Astrocyte (in vitro differentiated cells and primary cell): ENCODE measurements around the gene EIF2D. TPM values are rescaled to one million over a fixed set of nuclear protein-coding genes. Genes with fewer than 3 reads are reported as not detected.

ENCODE experiments used
- DNase-seq: peaks from one replicate; pipeline ENCODE4 v3.0.0-alpha.2; 2010; ENCODE audit warnings: low read depth
- FAIRE-seq: peaks from 2 replicates; lab custom pipeline; 2011; peaks lifted over from hg19 to GRCh38; lab: Jason Lieb, UNC
- H2AFZ ChIP-seq: 2 replicates; pipeline ENCODE4 v1.6.0; 2012; ENCODE audit warnings: low read depth, low read length, inconsistent platforms
- H3K27ac ChIP-seq: 2 replicates; pipeline ENCODE4 v1.5.1; 2011; ENCODE audit warnings: low read depth, low read length, inconsistent platforms
- H3K27me3 ChIP-seq: 2 replicates; pipeline ENCODE4 v1.6.0; 2011; ENCODE audit warnings: low read length, inconsistent platforms; ENCODE audit not compliant: insufficient read depth
- H3K36me3 ChIP-seq: 2 replicates; pipeline ENCODE4 v1.5.1; 2011; ENCODE audit warnings: low read length, inconsistent platforms; ENCODE audit not compliant: insufficient read depth
- H3K4me1 ChIP-seq: 2 replicates; pipeline ENCODE4 v1.5.1; 2011; ENCODE audit warnings: low read length, inconsistent platforms; ENCODE audit not compliant: insufficient read depth
- H3K4me2 ChIP-seq: 2 replicates; pipeline ENCODE4 v1.6.0; 2012; ENCODE audit warnings: low read length, inconsistent platforms
- H3K4me3 ChIP-seq: 2 replicates; pipeline ENCODE4 v1.5.1; 2011; ENCODE audit warnings: low read depth, mild to moderate bottlenecking, low read length, inconsistent platforms; ENCODE audit not compliant: insufficient read depth
- H3K79me2 ChIP-seq: 2 replicates; pipeline ENCODE4 v1.6.0; 2012; ENCODE audit warnings: mild to moderate bottlenecking, low read length, inconsistent platforms; ENCODE audit not compliant: insufficient read depth
- H3K9ac ChIP-seq: 2 replicates; pipeline ENCODE4 v1.6.0; 2012; ENCODE audit warnings: mild to moderate bottlenecking, low read length, inconsistent platforms
- H3K9me3 ChIP-seq: 2 replicates; pipeline ENCODE4 v1.5.1; 2012; ENCODE audit warnings: low read depth, mild to moderate bottlenecking, low read length, inconsistent platforms; ENCODE audit not compliant: insufficient read depth
- H4K20me1 ChIP-seq: 2 replicates; pipeline ENCODE4 v1.6.0; 2012; ENCODE audit warnings: low read length, inconsistent platforms; ENCODE audit not compliant: insufficient read depth
- H3K27ac Mint-ChIP-seq: one replicate; pipeline ENCODE4 v1.8.0; 2021; ENCODE audit warnings: mild to moderate bottlenecking, mixed read lengths; ENCODE audit not compliant: unreplicated experiment
- H3K27me3 Mint-ChIP-seq: one replicate; pipeline ENCODE4 v1.8.0; 2021; ENCODE audit warnings: low read depth, mixed read lengths; ENCODE audit not compliant: unreplicated experiment
- H3K36me3 Mint-ChIP-seq: one replicate; pipeline ENCODE4 v1.8.0; 2021; ENCODE audit warnings: low read depth, mixed read lengths; ENCODE audit not compliant: unreplicated experiment
- H3K4me1 Mint-ChIP-seq: one replicate; pipeline ENCODE4 v1.8.0; 2021; ENCODE audit warnings: low read depth, mixed read lengths; ENCODE audit not compliant: unreplicated experiment
- H3K4me3 Mint-ChIP-seq: one replicate; pipeline ENCODE4 v1.8.0; 2021; ENCODE audit warnings: mild to moderate bottlenecking, moderate library complexity, mixed read lengths; ENCODE audit not compliant: unreplicated experiment
- H3K9me3 Mint-ChIP-seq: one replicate; pipeline ENCODE4 v1.8.0; 2021; ENCODE audit warnings: mild to moderate bottlenecking, mixed read lengths; ENCODE audit not compliant: unreplicated experiment
- EZH2 ChIP-seq: IDR thresholded peaks from 2 replicates; pipeline ENCODE4 v1.6.1; 2012; ENCODE audit warnings: mild to moderate bottlenecking, low read length, inconsistent platforms; ENCODE audit not compliant: insufficient read depth
- total RNA-seq: library from RNA; stranded (reverse); gene quantifications from 2 replicates; pipeline ENCODE4 v1.2.1, GENCODE V29; 2021
- TF ChIP-seq, protein P1 (sequence below): IDR thresholded peaks from 2 replicates; pipeline ENCODE4 v1.5.1; 2011; ENCODE audit warnings: low read depth, mild to moderate bottlenecking, inconsistent platforms, low read length, moderate library complexity; ENCODE audit not compliant: insufficient read depth

Gene EIF2D
- total RNA-seq, 1 donor from 2014 or later = 27.3 TPM

GRCh38 chr1:206651958-206652890, 40.0 kb upstream of the EIF2D start:
- FAIRE-seq (no peak), DNase-seq (no peak)
- Histone ChIP-seq H3K9me3 (no peaks in the 10 kb centered on the region), H3K4me1 (no peaks in the 10 kb centered on the region), H3K4me2 (no peak overlapping the region), H3K79me2 (no peaks in the 10 kb centered on the region), H3K9ac (no peak overlapping the region), H3K27me3 (no peaks in the 10 kb centered on the region), H4K20me1 (peaks cover 7% of the 10 kb centered on the region), H2AFZ (no peak overlapping the region), H3K4me3 (no peak overlapping the region), H3K36me3 (peaks cover 7% of the 10 kb centered on the region), H3K27ac (no peak overlapping the region)
- no peak for TF ChIP-seq EZH2
- TF ChIP-seq, protein P1, sequence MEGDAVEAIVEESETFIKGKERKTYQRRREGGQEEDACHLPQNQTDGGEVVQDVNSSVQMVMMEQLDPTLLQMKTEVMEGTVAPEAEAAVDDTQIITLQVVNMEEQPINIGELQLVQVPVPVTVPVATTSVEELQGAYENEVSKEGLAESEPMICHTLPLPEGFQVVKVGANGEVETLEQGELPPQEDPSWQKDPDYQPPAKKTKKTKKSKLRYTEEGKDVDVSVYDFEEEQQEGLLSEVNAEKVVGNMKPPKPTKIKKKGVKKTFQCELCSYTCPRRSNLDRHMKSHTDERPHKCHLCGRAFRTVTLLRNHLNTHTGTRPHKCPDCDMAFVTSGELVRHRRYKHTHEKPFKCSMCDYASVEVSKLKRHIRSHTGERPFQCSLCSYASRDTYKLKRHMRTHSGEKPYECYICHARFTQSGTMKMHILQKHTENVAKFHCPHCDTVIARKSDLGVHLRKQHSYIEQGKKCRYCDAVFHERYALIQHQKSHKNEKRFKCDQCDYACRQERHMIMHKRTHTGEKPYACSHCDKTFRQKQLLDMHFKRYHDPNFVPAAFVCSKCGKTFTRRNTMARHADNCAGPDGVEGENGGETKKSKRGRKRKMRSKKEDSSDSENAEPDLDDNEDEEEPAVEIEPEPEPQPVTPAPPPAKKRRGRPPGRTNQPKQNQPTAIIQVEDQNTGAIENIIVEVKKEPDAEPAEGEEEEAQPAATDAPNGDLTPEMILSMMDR = no peak
- peaks cover 11% of the 10 kb centered on the region for H3K4me1 Mint-ChIP-seq
- peaks cover 11% of the 10 kb centered on the region for H3K36me3 Mint-ChIP-seq
- H3K9me3 Mint-ChIP-seq = no peaks in the 10 kb centered on the region
- no peak overlapping the region for H3K27ac Mint-ChIP-seq
- H3K27me3 Mint-ChIP-seq = peaks cover 3% of the 10 kb centered on the region
- no peak overlapping the region for H3K4me3 Mint-ChIP-seq

DNA sequence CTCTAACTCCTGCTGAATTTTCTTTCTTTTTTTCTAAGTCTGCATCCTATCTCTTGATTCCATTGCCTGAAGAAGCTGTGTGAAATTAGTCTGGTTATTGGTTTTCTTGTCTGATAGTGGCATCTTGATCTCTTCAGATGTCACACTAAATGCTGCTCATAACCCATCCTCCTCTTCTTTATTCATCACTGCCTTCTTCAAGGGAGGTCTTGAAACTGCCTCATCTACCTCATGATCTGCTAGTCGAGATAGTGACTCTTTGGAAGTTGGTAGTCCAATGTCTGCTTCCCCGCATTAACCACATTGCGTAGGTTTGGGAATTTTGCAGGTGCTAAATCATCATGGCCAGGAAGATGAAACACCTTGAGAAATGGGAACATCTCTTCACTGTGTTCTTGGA, 38.7 kb upstream of the EIF2D start:
- no peak overlapping the region for H3K27ac Mint-ChIP-seq
- Histone ChIP-seq H3K4me2 (no peak overlapping the region), H3K9me3 (no peaks in the 10 kb centered on the region), H3K79me2 (no peaks in the 10 kb centered on the region), H3K36me3 (peaks cover 11% of the 10 kb centered on the region), H3K27me3 (no peaks in the 10 kb centered on the region), H3K4me3 (no peak overlapping the region), H3K9ac (no peak overlapping the region), H4K20me1 (peaks cover 11% of the 10 kb centered on the region), H3K4me1 (no peaks in the 10 kb centered on the region), H3K27ac (no peak overlapping the region), H2AFZ (no peak overlapping the region)
- peaks cover 11% of the 10 kb centered on the region for H3K36me3 Mint-ChIP-seq
- H3K27me3 Mint-ChIP-seq = no peaks in the 10 kb centered on the region
- no peak overlapping the region for H3K4me3 Mint-ChIP-seq
- H3K4me1 Mint-ChIP-seq = peaks cover 16% of the 10 kb centered on the region
- no peak for FAIRE-seq
- TF ChIP-seq, protein P1 = no peak
- no peak for TF ChIP-seq EZH2
- H3K9me3 Mint-ChIP-seq = no peaks in the 10 kb centered on the region
- no peak for DNase-seq
